Activated CD8-positive, alpha-beta T cell treated with anti-CD3 and anti-CD28 coated beads for 36 hours (primary cell): ENCODE results near the gene ZFYVE21. TPM values are rescaled to one million over a fixed set of nuclear protein-coding genes. Genes with fewer than 3 reads are reported as not detected.

Experiments
- ATAC-seq: fragments of 200-7000 bp; cut with Tn5 transposase; one replicate; pipeline ENCODE4 v1.10.0; 2021; ENCODE audit warnings: mild to moderate bottlenecking, moderate library complexity
- CTCF ChIA-PET: fragments of 350-600 bp; sonication (Branson Sonifier 250); formaldehyde crosslinking; loops from one replicate; lab custom pipeline; 2021; ENCODE audit warnings: antibody characterized with exemption; lab: Charles Lee
- POLR2A ChIA-PET: fragments of 350-600 bp; sonication (Branson Sonifier 250); formaldehyde crosslinking; loops from one replicate; lab custom pipeline; 2021; ENCODE audit warnings: antibody characterized with exemption; lab: Charles Lee
- DNase-seq: peaks from one replicate; pipeline ENCODE4 v3.0.0-alpha.2; 2020
- H3K27ac Mint-ChIP-seq: one replicate; pipeline ENCODE4 v1.8.0; 2021; ENCODE audit warnings: mild to moderate bottlenecking, mixed read lengths
- H3K27me3 Mint-ChIP-seq: one replicate; pipeline ENCODE4 v1.8.0; 2021; ENCODE audit warnings: mixed read lengths
- H3K36me3 Mint-ChIP-seq: one replicate; pipeline ENCODE4 v1.8.0; 2021; ENCODE audit warnings: low read depth, mixed read lengths
- H3K4me1 Mint-ChIP-seq: one replicate; pipeline ENCODE4 v1.8.0; 2021; ENCODE audit warnings: low read depth, mixed read lengths
- H3K4me3 Mint-ChIP-seq: one replicate; pipeline ENCODE4 v1.8.0; 2021; ENCODE audit warnings: mild to moderate bottlenecking, moderate library complexity, mixed read lengths
- H3K9me3 Mint-ChIP-seq: one replicate; pipeline ENCODE4 v1.8.0; 2021; ENCODE audit warnings: mixed read lengths
- intact Hi-C: fragments of 100-400 bp; cut with micrococcal nuclease; formaldehyde crosslinking; loops from one replicate; pipeline ENCODE4 v1.10.0; 2022
- total RNA-seq, 2 experiments: library from RNA; stranded (reverse); gene quantifications; one replicate each; pipeline ENCODE4 v1.2.3, GENCODE V29; 2021
- TF ChIP-seq, protein P1 (sequence below): fragments of 200-600 bp; IDR thresholded peaks from one replicate; pipeline ENCODE4 v1.8.0; 2022; ENCODE audit warnings: antibody characterized with exemption, mild to moderate bottlenecking

Gene ZFYVE21
- total RNA-seq, 2 experiments from 2014 or later: 10.4 to 11.6 TPM

DNA sequence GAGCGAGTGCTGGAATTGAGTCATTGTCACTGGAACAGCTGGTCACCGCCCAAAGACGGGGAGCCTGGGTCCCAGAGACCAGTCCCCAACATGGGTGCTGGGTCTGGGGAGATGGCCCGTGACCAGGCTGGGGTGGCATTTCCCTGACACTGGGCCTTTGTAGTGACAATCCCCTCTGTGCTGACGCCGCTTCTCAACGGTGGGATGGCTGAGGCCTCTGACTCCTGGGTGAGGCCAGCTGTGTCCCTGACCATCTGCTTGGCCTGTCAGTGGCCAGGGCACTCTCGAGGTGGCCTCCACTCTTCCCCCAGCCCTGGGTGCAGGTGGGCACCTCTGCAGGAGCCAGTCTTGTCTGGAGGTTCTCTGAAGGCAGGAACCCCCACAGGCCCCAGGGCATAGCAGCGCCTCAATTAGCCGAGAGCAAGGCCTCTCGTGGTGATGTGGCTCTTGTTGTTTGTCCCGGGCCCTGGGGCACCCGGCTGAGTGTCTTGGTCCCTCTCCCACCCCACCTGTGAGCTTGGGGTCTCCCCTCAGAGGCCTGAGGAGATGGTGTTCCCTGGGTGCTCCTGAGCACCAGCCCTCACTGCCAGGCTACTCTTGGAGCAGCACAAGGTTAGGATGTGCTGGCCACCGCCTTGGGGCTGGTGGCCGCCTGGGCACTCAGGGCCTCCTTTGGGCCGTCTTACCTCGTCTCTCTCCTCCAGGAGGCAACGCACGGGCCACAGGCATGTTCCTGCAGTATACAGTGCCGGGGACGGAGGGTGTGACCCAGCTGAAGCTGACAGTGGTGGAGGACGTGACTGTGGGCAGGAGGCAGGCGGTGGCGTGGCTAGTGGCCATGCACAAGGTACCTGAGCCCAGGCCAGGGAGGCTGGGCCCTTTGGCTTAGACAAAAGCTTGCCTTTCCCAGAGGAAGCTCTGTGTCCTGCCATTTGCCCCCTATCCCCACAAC lies 16.6 kb downstream of the ZFYVE21 start:
- intact Hi-C loops: no loop called here
- H3K27ac Mint-ChIP-seq: no peak overlapping the region

DNA sequence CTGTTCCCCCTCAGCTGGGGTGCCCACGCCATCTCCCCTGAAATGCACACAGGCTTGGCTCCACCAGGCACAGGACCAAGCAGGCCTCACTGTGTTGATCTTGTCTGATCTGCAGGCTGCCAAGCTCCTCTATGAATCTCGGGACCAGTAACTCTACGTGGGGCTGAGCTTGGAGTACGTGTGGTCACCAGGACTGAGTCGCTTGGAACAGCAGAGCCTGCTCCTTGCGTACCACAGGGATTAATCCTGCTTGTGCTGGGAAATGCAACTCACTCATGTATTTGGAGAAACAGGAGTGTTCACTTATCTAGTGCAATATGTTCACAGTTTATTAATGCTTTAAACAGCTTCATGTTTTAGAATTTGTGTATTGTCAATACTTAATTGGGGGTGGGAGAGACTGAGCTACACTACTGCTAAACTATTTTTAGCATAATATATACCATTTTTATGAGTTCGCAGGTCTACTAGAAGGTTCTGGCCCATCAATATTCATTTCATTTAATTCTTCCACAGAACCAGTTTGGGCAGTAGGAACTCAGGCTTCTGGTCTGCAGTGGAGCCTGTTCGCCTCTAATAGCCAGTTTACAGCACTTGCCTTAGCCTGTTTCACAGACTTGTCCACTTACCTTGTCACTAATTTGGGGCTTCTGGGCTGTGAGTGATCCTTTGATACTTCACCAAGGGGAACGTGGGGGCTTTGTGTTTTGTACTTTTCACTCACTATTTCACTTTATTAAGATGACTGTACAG lies 17.4 kb downstream of the ZFYVE21 start:
- ATAC-seq (no peak), DNase-seq (no peak)
- intact Hi-C loops: no loop called here
- H3K27ac Mint-ChIP-seq: no peak overlapping the region
- no peak overlapping the region for H3K4me3 Mint-ChIP-seq
- H3K27me3 Mint-ChIP-seq: no peaks in the 10 kb centered on the region
- POLR2A ChIA-PET: interaction anchor here (1.1 to 2.9 kb wide), 2 partner anchors 9 to 13 kb away, joined by 4 to 10 read pairs; no protein-coding TSS in a partner anchor
- H3K9me3 Mint-ChIP-seq: no peaks in the 10 kb centered on the region
- CTCF ChIA-PET: interaction anchor here (0.7 kb wide), 1 partner anchor 12 kb away, joined by 3 read pairs; no protein-coding TSS in a partner anchor
- no peaks in the 10 kb centered on the region for H3K4me1 Mint-ChIP-seq
- no peaks in the 10 kb centered on the region for H3K36me3 Mint-ChIP-seq
- TF ChIP-seq, protein P1, sequence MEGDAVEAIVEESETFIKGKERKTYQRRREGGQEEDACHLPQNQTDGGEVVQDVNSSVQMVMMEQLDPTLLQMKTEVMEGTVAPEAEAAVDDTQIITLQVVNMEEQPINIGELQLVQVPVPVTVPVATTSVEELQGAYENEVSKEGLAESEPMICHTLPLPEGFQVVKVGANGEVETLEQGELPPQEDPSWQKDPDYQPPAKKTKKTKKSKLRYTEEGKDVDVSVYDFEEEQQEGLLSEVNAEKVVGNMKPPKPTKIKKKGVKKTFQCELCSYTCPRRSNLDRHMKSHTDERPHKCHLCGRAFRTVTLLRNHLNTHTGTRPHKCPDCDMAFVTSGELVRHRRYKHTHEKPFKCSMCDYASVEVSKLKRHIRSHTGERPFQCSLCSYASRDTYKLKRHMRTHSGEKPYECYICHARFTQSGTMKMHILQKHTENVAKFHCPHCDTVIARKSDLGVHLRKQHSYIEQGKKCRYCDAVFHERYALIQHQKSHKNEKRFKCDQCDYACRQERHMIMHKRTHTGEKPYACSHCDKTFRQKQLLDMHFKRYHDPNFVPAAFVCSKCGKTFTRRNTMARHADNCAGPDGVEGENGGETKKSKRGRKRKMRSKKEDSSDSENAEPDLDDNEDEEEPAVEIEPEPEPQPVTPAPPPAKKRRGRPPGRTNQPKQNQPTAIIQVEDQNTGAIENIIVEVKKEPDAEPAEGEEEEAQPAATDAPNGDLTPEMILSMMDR: no peak

More for the DNA sequence above, 16.6 kb downstream of the ZFYVE21 start:
- CTCF ChIA-PET: no interaction called here
- H3K27me3 Mint-ChIP-seq: no peaks in the 10 kb centered on the region
- H3K4me3 Mint-ChIP-seq: no peak overlapping the region
- no peaks in the 10 kb centered on the region for H3K36me3 Mint-ChIP-seq
- TF ChIP-seq, protein P1: no peak
- no peaks in the 10 kb centered on the region for H3K4me1 Mint-ChIP-seq
- H3K9me3 Mint-ChIP-seq: no peaks in the 10 kb centered on the region
- ATAC-seq: no peak
- POLR2A ChIA-PET: interaction anchor here (2.9 kb wide), 1 partner anchor 14 kb away, joined by 10 read pairs; no protein-coding TSS in a partner anchor
- DNase-seq: no peak

DNA sequence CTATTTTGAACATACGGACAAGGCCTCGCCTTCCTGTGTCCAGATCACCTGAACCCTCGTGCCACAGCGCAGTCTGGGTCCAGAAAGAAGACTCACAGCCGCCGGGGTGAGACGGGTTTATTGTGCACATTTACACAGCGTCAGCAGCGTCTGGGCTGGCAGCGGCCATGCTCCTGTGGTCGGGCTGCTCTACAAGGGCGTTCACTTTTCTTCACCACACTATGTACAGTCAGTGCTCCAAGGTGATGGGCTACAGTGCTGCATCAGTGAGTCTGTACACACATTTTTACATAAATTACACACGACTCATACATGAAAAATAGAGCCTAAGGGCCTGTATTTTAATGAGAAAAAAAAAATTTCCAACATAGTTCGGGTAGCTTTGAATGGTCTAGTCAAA lies 18.0 kb downstream of the ZFYVE21 start:
- Mint-ChIP-seq H3K4me1 (no peaks in the 10 kb centered on the region), H3K27me3 (no peaks in the 10 kb centered on the region), H3K9me3 (no peaks in the 10 kb centered on the region), H3K4me3 (no peak overlapping the region), H3K36me3 (no peaks in the 10 kb centered on the region), H3K27ac (no peak overlapping the region)
- POLR2A ChIA-PET: interaction anchor here (1.1 to 2.9 kb wide), 2 partner anchors 10 to 13 kb away, joined by 4 to 10 read pairs; no protein-coding TSS in a partner anchor
- intact Hi-C loops: no loop called here
- CTCF ChIA-PET: interaction anchor here (0.7 kb wide), 1 partner anchor 13 kb away, joined by 3 read pairs; no protein-coding TSS in a partner anchor
- TF ChIP-seq, protein P1: no peak
- ATAC-seq (no peak), DNase-seq (no peak)

- TF ChIP-seq, protein P1: no peak
- ChIA-PET POLR2A (interaction anchor here (1.1 to 2.9 kb wide), 2 partner anchors 11 to 12 kb away, joined by 4 to 10 read pairs; no protein-coding TSS in a partner anchor), CTCF (interaction anchor here (0.6 to 1.9 kb wide), 4 partner anchors 11 to 74 kb away, joined by 3 to 4 read pairs (median 3); no protein-coding TSS in a partner anchor)
- H3K36me3 Mint-ChIP-seq: no peaks in the 10 kb centered on the region
- H3K27ac Mint-ChIP-seq: no peak overlapping the region
- no peak overlapping the region for H3K4me3 Mint-ChIP-seq
- intact Hi-C loops: no loop called here
- ATAC-seq (no peak), DNase-seq (no peak)
- H3K4me1 Mint-ChIP-seq: no peaks in the 10 kb centered on the region
- H3K9me3 Mint-ChIP-seq: no peaks in the 10 kb centered on the region
- H3K27me3 Mint-ChIP-seq: no peaks in the 10 kb centered on the region
These were observed 18.7 kb downstream of the ZFYVE21 start for GRCh38 chr14:103734081-103734888.
